GM12878 (cell line): ENCODE results near the gene MAP3K4. TPM values are rescaled to one million over a fixed set of nuclear protein-coding genes. Genes with fewer than 3 reads are reported as not detected.

Source experiments
- ATAC-seq: fragments of 200-7000 bp; cut with Tn5 transposase; 3 replicates; pipeline ENCODE4 v1.9.1; 2020; ENCODE audit warnings: mild to moderate bottlenecking, moderate library complexity
- BruUV-seq: library from RNA; stranded (reverse); fragments of 400-500 nt; replicated peaks from 2 replicates; lab custom pipeline; 2021; lab: Mats Ljungman, UMichigan
- CTCF ChIA-PET: fragments of 300-600 bp; sonication (Branson Sonifier 250); formaldehyde crosslinking; extraction: SDS; loops from one replicate; lab custom pipeline; 2021; ENCODE audit warnings: inconsistent platforms; lab: Yijun Ruan, JAX
- POLR2A ChIA-PET: fragments of 350-600 bp; formaldehyde crosslinking; extraction: SDS; loops from one replicate; lab custom pipeline; 2021; ENCODE audit warnings: inconsistent platforms; lab: Charles Lee
- RAD21 ChIA-PET: fragments of 300-600 bp; sonication (Branson Sonifier 250); formaldehyde crosslinking; loops from one replicate; lab custom pipeline; 2023; ENCODE audit warnings: antibody characterized with exemption; ENCODE audit not compliant: unreplicated experiment; lab: Charles Lee
- SMC1A ChIA-PET: fragments of 300-600 bp; sonication (Branson Sonifier 250); formaldehyde crosslinking; loops from one replicate; lab custom pipeline; 2023; ENCODE audit not compliant: unreplicated experiment, uncharacterized antibody; lab: Charles Lee
- DNase-seq: peaks from one replicate; pipeline ENCODE4 v3.0.0-alpha.2; 2011; ENCODE audit warnings: low read depth, low spot score
- FAIRE-seq: peaks from 3 replicates; lab custom pipeline; 2011; peaks lifted over from hg19 to GRCh38; lab: Jason Lieb, UNC
- H2AFZ ChIP-seq: 2 replicates; pipeline ENCODE4 v1.6.0; 2011; ENCODE audit warnings: low read depth, low read length, control low read depth; ENCODE audit not compliant: control insufficient read depth
- H3K27ac ChIP-seq: 2 replicates; pipeline ENCODE4 v1.5.1; 2011; ENCODE audit warnings: control low read depth; ENCODE audit not compliant: control insufficient read depth, insufficient read depth
- H3K27me3 ChIP-seq, 2 experiments: replicated peaks in 1 of 2; 2 replicates each; pipeline versions ENCODE4 v1.6.0 to v1.6.1; 2011; ENCODE audit warnings: low read length in 1 of 2; ENCODE audit not compliant: control insufficient read depth in 2 of 2, insufficient read depth in 2 of 2
- H3K36me3 ChIP-seq, 2 experiments: 2 replicates each; pipeline ENCODE4 v1.5.1; 2011; ENCODE audit warnings: low read length in 1 of 2; ENCODE audit not compliant: control insufficient read depth in 2 of 2, insufficient read depth in 2 of 2
- H3K4me1 ChIP-seq: 2 replicates; pipeline ENCODE4 v1.6.1; 2011; ENCODE audit warnings: mild to moderate bottlenecking, low read length, moderate library complexity, mixed read lengths; ENCODE audit not compliant: control insufficient read depth, insufficient read depth
- H3K4me2 ChIP-seq: 2 replicates; pipeline ENCODE4 v1.6.0; 2011; ENCODE audit warnings: control low read depth; ENCODE audit not compliant: control insufficient read depth, insufficient read depth
- H3K4me3 ChIP-seq: fragments of 200-600 bp; sonication (generic); 2 replicates; pipeline ENCODE4 v1.5.1; 2016
- H3K79me2 ChIP-seq: 2 replicates; pipeline ENCODE4 v1.6.0; 2011; ENCODE audit warnings: low read length; ENCODE audit not compliant: control insufficient read depth, insufficient read depth
- H3K9ac ChIP-seq: 2 replicates; pipeline ENCODE4 v1.8.0; 2011; ENCODE audit warnings: low read length, control low read depth, mixed read lengths; ENCODE audit not compliant: control insufficient read depth, insufficient read depth
- H3K9me3 ChIP-seq: replicated peaks from 3 replicates; pipeline ENCODE4 v1.5.1; 2011; ENCODE audit warnings: mild to moderate bottlenecking, low read length; ENCODE audit not compliant: control insufficient read depth, insufficient read depth
- H4K20me1 ChIP-seq: 2 replicates; pipeline ENCODE4 v1.6.0; 2011; ENCODE audit not compliant: control insufficient read depth, insufficient read depth
- ATF3 ChIP-seq: IDR thresholded peaks from 2 replicates; pipeline ENCODE4 v1.6.1; 2011; ENCODE audit warnings: low read depth, mild to moderate bottlenecking, low read length, moderate library complexity, borderline replicate concordance; ENCODE audit errors: extremely low read depth
- ATF7 ChIP-seq: fragments of 450-650 bp; IDR thresholded peaks from 2 replicates; pipeline ENCODE4 v1.6.1; 2016; ENCODE audit warnings: low read depth, mild to moderate bottlenecking
- BMI1 ChIP-seq: fragments of 450-650 bp; IDR thresholded peaks from 2 replicates; pipeline ENCODE4 v1.6.1; 2016; ENCODE audit warnings: mild to moderate bottlenecking, moderate library complexity, borderline replicate concordance
- CTCF ChIP-seq, 3 experiments: IDR thresholded peaks in 2 of 3; conservative IDR thresholded peaks in 1 of 3; 2 replicates each; pipeline ENCODE4 v1.5.1; 2011; ENCODE audit warnings: low read depth in 3 of 3, low read length in 3 of 3, mild to moderate bottlenecking in 3 of 3, control low read depth in 2 of 3, moderate library complexity in 2 of 3, inconsistent platforms in 1 of 3, mixed read lengths in 1 of 3; ENCODE audit not compliant: control insufficient read depth in 2 of 3, insufficient read depth in 1 of 3; ENCODE audit errors: extremely low read depth in 1 of 3
- ESRRA ChIP-seq: IDR thresholded peaks from 2 replicates; pipeline ENCODE4 v1.6.1; 2012; ENCODE audit warnings: mild to moderate bottlenecking, low read length, improper control_type of control experiment
- ETV6 ChIP-seq, 2 experiments: fragments of 450-650 bp in 1 of 2; IDR thresholded peaks in 1 of 2; conservative IDR thresholded peaks in 1 of 2; 2 replicates each; pipeline ENCODE4 v1.6.1; 2014; ENCODE audit warnings: antibody characterized with exemption in 1 of 2, borderline replicate concordance in 1 of 2, low read depth in 1 of 2, mild to moderate bottlenecking in 1 of 2, moderate library complexity in 1 of 2
- GABPA ChIP-seq: IDR thresholded peaks from 2 replicates; pipeline ENCODE4 v1.6.1; 2014; ENCODE audit warnings: antibody characterized with exemption, low read depth, mild to moderate bottlenecking, inconsistent platforms
- HCFC1 ChIP-seq: fragments of 150-350 bp; IDR thresholded peaks from 2 replicates; pipeline ENCODE4 v1.6.1; 2014; ENCODE audit warnings: low read length
- PKNOX1 ChIP-seq: fragments of 450-650 bp; IDR thresholded peaks from 2 replicates; pipeline ENCODE4 v1.6.1; 2016; ENCODE audit warnings: mild to moderate bottlenecking
- RFX5 ChIP-seq: IDR thresholded peaks from 2 replicates; pipeline ENCODE4 v1.6.1; 2011; ENCODE audit warnings: low read depth, low read length, improper control_type of control experiment
- SP1 ChIP-seq: IDR thresholded peaks from one replicate; pipeline ENCODE4 v1.6.1; 2011; ENCODE audit warnings: low read depth, low read length
- YY1 ChIP-seq: IDR thresholded peaks from 2 replicates; pipeline ENCODE4 v1.6.1; 2011; ENCODE audit warnings: low read depth, mild to moderate bottlenecking, low read length
- ZBTB4 ChIP-seq: fragments of 450-650 bp; formaldehyde crosslinking; IDR thresholded peaks from 2 replicates; pipeline ENCODE4 v1.4.0; 2022; ENCODE audit warnings: mild to moderate bottlenecking, moderate library complexity
- WGBS: methylation state at CpG from one replicate; pipeline ENCODE4 v1.1.6; 2016; ENCODE audit warnings: low lambda C conversion rate; ENCODE audit not compliant: insufficient replicate concordance, insufficient coverage; ENCODE audit errors: missing lambda C conversion rate; 5-methylcytosine and 5-hydroxymethylcytosine counted together
- in situ Hi-C: fragments of 300-500 bp; cut with MboI; formaldehyde crosslinking; loops from 9 replicates; pipeline ENCODE4 v1.14.3; 2018; ENCODE audit warnings: mixed read lengths
- intact Hi-C: fragments of 100-400 bp; cut with micrococcal nuclease; formaldehyde crosslinking; loops from one replicate; pipeline ENCODE4 v1.14.2; 2022; ENCODE audit not compliant: unreplicated experiment
- polyA plus RNA-seq, 11 experiments: library from polyadenylated mRNA; depleted of rRNA in 4 of 11; unstranded in 6 of 11; stranded (reverse) in 5 of 11; fragments of >200 nt; fragmentation: Nextera tagmentation in 4 of 11; fragmentation: Illumina TruSeq in 1 of 11; extraction: Ambion mirVana in 4 of 11; extraction: Trizol in 1 of 11; gene quantifications; 1 replicate in 1 of 11; 2 replicates in 10 of 11; pipeline versions ENCODE4 v1.2.1 to v1.2.3, GENCODE V29; 2011 to 2016; ENCODE audit warnings: inconsistent platforms in 2 of 11, missing spikeins in 2 of 11, low read depth in 1 of 11
- total RNA-seq, 4 experiments: library from RNA; depleted of rRNA in 3 of 4; stranded (reverse); fragments of >200 nt in 3 of 4; fragmentation: Illumina TruSeq in 1 of 4; extraction: Trizol in 1 of 4; gene quantifications; 2 replicates each; pipeline versions ENCODE4 v1.2.1 to v1.2.3, GENCODE V29; 2013 to 2021

Gene MAP3K4
- total and polyA plus RNA-seq, 10 of the 15 experiments (the other 5 are each of a cell fraction or from before 2014, with no cell fraction given): 14.0 to 44.5 (median 23.1) TPM

- in situ Hi-C loops: no loop called here
- H3K4me1 ChIP-seq: no peaks in the 10 kb centered on the region; the same call in 1 of the 2 replicates
- peaks cover 79% of the 10 kb centered on the region for H3K79me2 ChIP-seq
- no peak for DNase-seq
- no peak overlapping the region for H3K4me3 ChIP-seq
- intact Hi-C loops: no loop called here
- POLR2A ChIA-PET: interaction anchor here (1.2 to 2.2 kb wide), 2 partner anchors 9 to 31 kb away, joined by 3 to 7 read pairs; no protein-coding TSS in a partner anchor
- no peak for FAIRE-seq
- no peaks in the 10 kb centered on the region for H4K20me1 ChIP-seq
- SMC1A ChIA-PET: interaction anchor here (0.6 to 3.9 kb wide), 8 partner anchors 8 to 372 kb away, joined by 3 to 17 read pairs (median 5); no protein-coding TSS in a partner anchor
- no peak overlapping the region for H3K4me2 ChIP-seq
- H3K9me3 ChIP-seq: peaks cover 2% of the 10 kb centered on the region; the same call in 2 of the 3 replicates
- BruUV-seq: no TSS peak
- RAD21 ChIA-PET: interaction anchor here (1.0 to 1.4 kb wide), 3 partner anchors 28 to 68 kb away, joined by 3 to 4 read pairs (median 3); no protein-coding TSS in a partner anchor
- no peak for ATAC-seq
- no peak overlapping the region for H3K9ac ChIP-seq
- H3K36me3 ChIP-seq: no peaks in the 10 kb centered on the region; a peak in 1 of 4 replicates
- 72% methylated on average over 4 of the region's 4 CpGs for WGBS
- CTCF ChIA-PET: interaction anchor here (0.8 to 1.9 kb wide), 5 partner anchors 10 to 70 kb away, joined by 3 to 5 read pairs (median 4); no protein-coding TSS in a partner anchor
- H2AFZ ChIP-seq: no peak overlapping the region
- H3K27ac ChIP-seq: no peak overlapping the region
- no peaks in the 10 kb centered on the region for H3K27me3 ChIP-seq
- TF ChIP-seq BMI1 (no peak), ZBTB4 (CRISPR knock-in tag) (no peak), ETV6 (conservative IDR thresholded peaks at IDR 0.05 in 1 of 2, IDR thresholded peaks at IDR 0.05 in 1 of 2; ENCODE audit: borderline replicate concordance in 1 of 2, low read depth in 1 of 2) (no peak), ATF3 (no peak), ATF7 (no peak), ESRRA (no peak), YY1 (no peak), RFX5 (no peak), CTCF (IDR thresholded peaks at IDR 0.05 in 2 of 3, conservative IDR thresholded peaks at IDR 0.05 in 1 of 3; ENCODE audit: control insufficient read depth in 2 of 3, extremely low read depth in 1 of 3, insufficient read depth in 1 of 3, low read depth in 3 of 3, low read length in 3 of 3) (no peak), HCFC1 (no peak), GABPA (no peak), PKNOX1 (no peak), SP1 (no peak)
Measured at GRCh38 chr6:160998766-160999165, 7.2 kb downstream of the MAP3K4 start.
